ENCODE results near the gene ELF5.

The ELF5 gene

GRCh38 chr11:34521265-34521664 lies 7.7 kb upstream of the ELF5 start:
- no peaks in the 10 kb centered on the region for H3K4me1 ChIP-seq (ENCODE audit: insufficient read depth, low read length)
- H4K20me1 ChIP-seq (ENCODE audit: insufficient read depth, low read length): no peaks in the 10 kb centered on the region
- H3K4me3 ChIP-seq (ENCODE audit: low read depth in 1 of 2, low read length in 2 of 2): no peak overlapping the region
- no peak overlapping the region for H3K4me2 ChIP-seq (ENCODE audit: insufficient read depth, low read length)
- no peaks in the 10 kb centered on the region for H3K79me2 ChIP-seq (ENCODE audit: insufficient read depth, low read length)
- H2AFZ ChIP-seq (ENCODE audit: low read depth, low read length): no peak overlapping the region
- no peaks in the 10 kb centered on the region for H3K36me3 ChIP-seq (ENCODE audit: insufficient read depth, low read length)
- H3K9me3 ChIP-seq (ENCODE audit: insufficient read depth, low read length, severe bottlenecking): no peaks in the 10 kb centered on the region
- no peak for DNase-seq
- ATAC-seq (ENCODE audit: insufficient read depth, low read depth): no peak
- H3K27me3 ChIP-seq (ENCODE audit: insufficient read depth, low read length, poor library complexity): peaks cover 11% of the 10 kb centered on the region
- TF ChIP-seq CTCF (IDR thresholded peaks at IDR 0.05; ENCODE audit: borderline replicate concordance, extremely low read depth, low read length, poor library complexity, severe bottlenecking): no peak
- TF ChIP-seq EZH2 (IDR thresholded peaks at IDR 0.05; ENCODE audit: borderline replicate concordance, low read depth, low read length, severe bottlenecking): no peak
- no peak overlapping the region for H3K27ac ChIP-seq (ENCODE audit: low read length)
- no peak overlapping the region for H3K9ac ChIP-seq (ENCODE audit: low read depth, low read length)

- ATAC-seq (ENCODE audit: insufficient read depth, low read depth): no peak
- Histone ChIP-seq H3K79me2 (ENCODE audit: insufficient read depth, low read length) (no peaks in the 10 kb centered on the region), H3K4me3 (ENCODE audit: low read depth in 1 of 2, low read length in 2 of 2) (no peak overlapping the region), H3K9me3 (ENCODE audit: insufficient read depth, low read length, severe bottlenecking) (no peaks in the 10 kb centered on the region), H3K9ac (ENCODE audit: low read depth, low read length) (no peak overlapping the region), H2AFZ (ENCODE audit: low read depth, low read length) (no peak overlapping the region), H4K20me1 (ENCODE audit: insufficient read depth, low read length) (no peaks in the 10 kb centered on the region), H3K4me2 (ENCODE audit: insufficient read depth, low read length) (no peak overlapping the region), H3K27ac (ENCODE audit: low read length) (no peak overlapping the region), H3K4me1 (ENCODE audit: insufficient read depth, low read length) (no peaks in the 10 kb centered on the region), H3K27me3 (ENCODE audit: insufficient read depth, low read length, poor library complexity) (peaks cover 11% of the 10 kb centered on the region), H3K36me3 (ENCODE audit: insufficient read depth, low read length) (no peaks in the 10 kb centered on the region)
- no peak for DNase-seq
- no peak for TF ChIP-seq CTCF (IDR thresholded peaks at IDR 0.05; ENCODE audit: borderline replicate concordance, extremely low read depth, low read length, poor library complexity, severe bottlenecking)
- TF ChIP-seq EZH2 (IDR thresholded peaks at IDR 0.05; ENCODE audit: borderline replicate concordance, low read depth, low read length, severe bottlenecking): no peak
Measured at GRCh38 chr11:34519595-34520235, 6.1 kb upstream of the ELF5 start.

- TF ChIP-seq CTCF (IDR thresholded peaks at IDR 0.05; ENCODE audit: borderline replicate concordance, extremely low read depth, low read length, poor library complexity, severe bottlenecking): no peak
- no peak for TF ChIP-seq EZH2 (IDR thresholded peaks at IDR 0.05; ENCODE audit: borderline replicate concordance, low read depth, low read length, severe bottlenecking)
- Histone ChIP-seq H3K9me3 (ENCODE audit: insufficient read depth, low read length, severe bottlenecking) (no peaks in the 10 kb centered on the region), H3K79me2 (ENCODE audit: insufficient read depth, low read length) (no peaks in the 10 kb centered on the region), H3K9ac (ENCODE audit: low read depth, low read length) (no peak overlapping the region), H3K4me3 (ENCODE audit: low read depth in 1 of 2, low read length in 2 of 2) (no peak overlapping the region), H2AFZ (ENCODE audit: low read depth, low read length) (no peak overlapping the region), H3K36me3 (ENCODE audit: insufficient read depth, low read length) (no peaks in the 10 kb centered on the region), H3K27ac (ENCODE audit: low read length) (no peak overlapping the region), H3K4me2 (ENCODE audit: insufficient read depth, low read length) (no peak overlapping the region), H3K4me1 (ENCODE audit: insufficient read depth, low read length) (no peaks in the 10 kb centered on the region), H4K20me1 (ENCODE audit: insufficient read depth, low read length) (no peaks in the 10 kb centered on the region), H3K27me3 (ENCODE audit: insufficient read depth, low read length, poor library complexity) (no peaks in the 10 kb centered on the region)
- no peak for ATAC-seq (ENCODE audit: insufficient read depth, low read depth)
- DNase-seq: no peak
Measured at GRCh38 chr11:34516247-34517040, 2.9 kb upstream of the ELF5 start.
